Measurements from ENCODE around the gene GORASP1.

DNA sequence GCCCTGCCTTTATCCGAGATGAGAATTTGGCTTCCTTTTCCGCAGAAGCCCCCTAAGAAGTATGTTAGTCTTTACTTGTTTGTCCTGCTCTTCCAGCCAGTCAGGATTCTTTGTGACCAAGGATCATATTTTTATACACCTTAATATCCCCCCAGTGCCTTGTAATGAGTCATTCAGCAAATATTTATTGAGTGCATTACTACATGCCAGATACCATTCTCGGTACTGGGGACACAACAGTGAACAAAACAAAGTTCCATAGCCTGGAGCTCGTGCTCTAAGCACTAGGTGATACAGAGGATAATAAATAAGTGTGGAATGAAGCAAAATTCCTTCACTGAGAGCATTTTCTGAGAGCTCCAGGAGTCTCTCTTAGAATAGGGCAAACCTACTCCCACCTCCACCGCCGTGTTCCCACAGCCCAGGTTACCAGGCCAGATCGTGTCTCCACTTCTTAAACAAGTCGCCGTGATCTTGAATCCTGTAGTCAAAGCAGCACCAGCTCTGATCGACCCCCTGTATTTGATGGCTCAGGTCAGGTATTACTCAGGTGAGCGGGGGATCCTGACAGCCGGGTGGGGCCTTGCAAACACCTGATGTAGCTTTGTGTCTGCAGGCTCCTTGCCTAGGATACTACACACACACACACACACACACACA is 18.5 kb upstream of the GORASP1 start:
- TF ChIP-seq, protein P1, sequence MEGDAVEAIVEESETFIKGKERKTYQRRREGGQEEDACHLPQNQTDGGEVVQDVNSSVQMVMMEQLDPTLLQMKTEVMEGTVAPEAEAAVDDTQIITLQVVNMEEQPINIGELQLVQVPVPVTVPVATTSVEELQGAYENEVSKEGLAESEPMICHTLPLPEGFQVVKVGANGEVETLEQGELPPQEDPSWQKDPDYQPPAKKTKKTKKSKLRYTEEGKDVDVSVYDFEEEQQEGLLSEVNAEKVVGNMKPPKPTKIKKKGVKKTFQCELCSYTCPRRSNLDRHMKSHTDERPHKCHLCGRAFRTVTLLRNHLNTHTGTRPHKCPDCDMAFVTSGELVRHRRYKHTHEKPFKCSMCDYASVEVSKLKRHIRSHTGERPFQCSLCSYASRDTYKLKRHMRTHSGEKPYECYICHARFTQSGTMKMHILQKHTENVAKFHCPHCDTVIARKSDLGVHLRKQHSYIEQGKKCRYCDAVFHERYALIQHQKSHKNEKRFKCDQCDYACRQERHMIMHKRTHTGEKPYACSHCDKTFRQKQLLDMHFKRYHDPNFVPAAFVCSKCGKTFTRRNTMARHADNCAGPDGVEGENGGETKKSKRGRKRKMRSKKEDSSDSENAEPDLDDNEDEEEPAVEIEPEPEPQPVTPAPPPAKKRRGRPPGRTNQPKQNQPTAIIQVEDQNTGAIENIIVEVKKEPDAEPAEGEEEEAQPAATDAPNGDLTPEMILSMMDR (IDR thresholded peaks at IDR 0.05): no peak
- no peak for TF ChIP-seq POLR2A (IDR thresholded peaks at IDR 0.05)
